Liver (tissue), 9 donors: ENCODE results near the gene ECM2. TPM values are rescaled to one million over a fixed set of nuclear protein-coding genes. Genes with fewer than 3 reads are reported as not detected.

Experiments used
- DNase-seq: peaks from one replicate; pipeline ENCODE4 v3.0.0-alpha.2; 2017; ENCODE audit warnings: low spot score
- H3K27ac ChIP-seq, 2 donors: one replicate each; pipeline ENCODE4 v1.7.0; 2013; ENCODE audit warnings: inconsistent platforms in 2 of 2, low read length in 2 of 2, control low read depth in 1 of 2, low read depth in 1 of 2, mild to moderate bottlenecking in 1 of 2
- H3K27me3 ChIP-seq, 4 donors: one replicate each; pipeline versions ENCODE4 v1.6.1 to v1.7.0; 2013; ENCODE audit warnings: low read length in 3 of 4, inconsistent platforms in 1 of 4, mild to moderate bottlenecking in 1 of 4, moderate library complexity in 1 of 4; ENCODE audit not compliant: control insufficient read depth in 4 of 4, insufficient read depth in 4 of 4
- H3K36me3 ChIP-seq, 4 donors: one replicate each; pipeline versions ENCODE4 v1.6.1 to v1.7.0; 2013; ENCODE audit warnings: low read length in 3 of 4, mild to moderate bottlenecking in 3 of 4, low read depth in 1 of 4, moderate library complexity in 1 of 4; ENCODE audit not compliant: control insufficient read depth in 4 of 4, insufficient read depth in 3 of 4
- H3K4me1 ChIP-seq, 4 donors: one replicate each; pipeline versions ENCODE4 v1.6.1 to v1.7.0; 2013; ENCODE audit warnings: low read length in 3 of 4, mild to moderate bottlenecking in 3 of 4, moderate library complexity in 1 of 4; ENCODE audit not compliant: control insufficient read depth in 4 of 4, insufficient read depth in 4 of 4
- H3K4me3 ChIP-seq, 3 donors: one replicate each; pipeline versions ENCODE4 v1.6.1 to v1.7.0; 2013; ENCODE audit warnings: low read length in 3 of 3, control low read depth in 1 of 3, low read depth in 1 of 3, mild to moderate bottlenecking in 1 of 3
- H3K9ac ChIP-seq, 2 donors: one replicate each; pipeline ENCODE4 v1.7.0; 2013; ENCODE audit warnings: low read length in 2 of 2, mild to moderate bottlenecking in 2 of 2, moderate library complexity in 2 of 2, control low read depth in 1 of 2, low read depth in 1 of 2
- H3K9me3 ChIP-seq, 4 donors: one replicate each; pipeline versions ENCODE4 v1.6.1 to v1.7.0; 2013; ENCODE audit warnings: low read length in 3 of 4; ENCODE audit not compliant: control insufficient read depth in 4 of 4
- ATF3 ChIP-seq: IDR thresholded peaks from 2 replicates; pipeline ENCODE4 v1.6.1; 2016; ENCODE audit warnings: antibody characterized with exemption
- CTCF ChIP-seq: fragments of 150-350 bp; IDR thresholded peaks from 2 replicates; pipeline ENCODE4 v1.5.1; 2017; ENCODE audit warnings: improper control_type of control experiment, low read depth, low read length; ENCODE audit not compliant: missing input control
- EGR1 ChIP-seq, 2 donors: IDR thresholded peaks; 2 replicates each; pipeline ENCODE4 v1.6.1; 2016 to 2018; ENCODE audit warnings: antibody characterized with exemption in 2 of 2, low read depth in 2 of 2
- FOXA1 ChIP-seq: IDR thresholded peaks from 2 replicates; pipeline ENCODE4 v1.6.1; 2016; ENCODE audit warnings: antibody characterized with exemption
- FOXA2 ChIP-seq: IDR thresholded peaks from 2 replicates; pipeline ENCODE4 v1.6.1; 2016; ENCODE audit warnings: antibody characterized with exemption
- GABPA ChIP-seq, 2 donors: IDR thresholded peaks in 1 of 2; conservative IDR thresholded peaks in 1 of 2; 2 replicates each; pipeline ENCODE4 v1.6.1; 2016; ENCODE audit warnings: antibody characterized with exemption in 2 of 2, mild to moderate bottlenecking in 1 of 2, moderate library complexity in 1 of 2
- HNF4A ChIP-seq, 2 donors: conservative IDR thresholded peaks; 2 replicates each; pipeline ENCODE4 v1.6.1; 2016; ENCODE audit warnings: antibody characterized with exemption in 2 of 2, mild to moderate bottlenecking in 2 of 2
- HNF4G ChIP-seq: IDR thresholded peaks from 2 replicates; pipeline ENCODE4 v1.6.1; 2016; ENCODE audit warnings: antibody characterized with exemption
- JUND ChIP-seq, 2 donors: IDR thresholded peaks; 2 replicates each; pipeline ENCODE4 v1.6.1; 2016; ENCODE audit warnings: antibody characterized with exemption in 2 of 2
- MAX ChIP-seq: IDR thresholded peaks from 2 replicates; pipeline ENCODE4 v1.6.1; 2016; ENCODE audit warnings: antibody characterized with exemption
- NR2F2 ChIP-seq: IDR thresholded peaks from 2 replicates; pipeline ENCODE4 v1.6.1; 2016; ENCODE audit warnings: antibody characterized with exemption
- RAD21 ChIP-seq, 2 donors: IDR thresholded peaks; 2 replicates each; pipeline ENCODE4 v1.6.1; 2016; ENCODE audit warnings: antibody characterized with exemption in 2 of 2, mild to moderate bottlenecking in 2 of 2
- REST ChIP-seq: IDR thresholded peaks from 2 replicates; pipeline ENCODE4 v1.6.1; 2016; ENCODE audit warnings: antibody characterized with exemption, mild to moderate bottlenecking
- RXRA ChIP-seq, 2 donors: IDR thresholded peaks; 2 replicates each; pipeline ENCODE4 v1.6.1; 2017 to 2018; ENCODE audit warnings: antibody characterized with exemption in 2 of 2, mild to moderate bottlenecking in 1 of 2
- SP1 ChIP-seq: IDR thresholded peaks from 2 replicates; pipeline ENCODE4 v1.6.1; 2018; ENCODE audit warnings: antibody characterized with exemption, mild to moderate bottlenecking
- TAF1 ChIP-seq: conservative IDR thresholded peaks from 2 replicates; pipeline ENCODE4 v1.6.1; 2016; ENCODE audit warnings: antibody characterized with exemption, mild to moderate bottlenecking
- YY1 ChIP-seq: IDR thresholded peaks from 2 replicates; pipeline ENCODE4 v1.6.1; 2016; ENCODE audit warnings: antibody characterized with exemption, mild to moderate bottlenecking
- ZBTB33 ChIP-seq: IDR thresholded peaks from 2 replicates; pipeline ENCODE4 v1.6.1; 2016; ENCODE audit warnings: antibody characterized with exemption
- WGBS: extraction: QIAGEN DNeasy Blood & Tissue Kit; methylation state at CpG from one replicate; pipeline ENCODE4 v1.1.7; 2013; 5-methylcytosine and 5-hydroxymethylcytosine counted together
- polyA plus RNA-seq, 2 donors: library from polyadenylated mRNA; stranded (reverse) in 1 of 2; unstranded in 1 of 2; fragments of 200-250 nt in 1 of 2; fragments of >200 nt in 1 of 2; fragmentation: Nextera tagmentation in 1 of 2; extraction: Ambion mirVana in 1 of 2; gene quantifications; one replicate each; pipeline versions ENCODE4 v1.2.1 to v1.2.3, GENCODE V29; 2013 to 2015
- total RNA-seq, 2 donors: library from RNA; depleted of rRNA; stranded (reverse); fragments of >200 nt; gene quantifications; one replicate each; pipeline ENCODE4 v1.2.3, GENCODE V29; 2014
- donor health status: healthy.
- donor health status: healthy.
- donor health status: healthy.
- donor health status: healthy.
- donor health status: healthy.

The ECM2 gene
- total and polyA plus RNA-seq, 4 donors = 11.6 to 42.0 (median 15.3) TPM

GRCh38 chr9:92561374-92562330 lies 25.9 kb upstream of the ECM2 start:
- no peak overlapping the region for H3K4me3 ChIP-seq
- H3K27ac ChIP-seq = no peak overlapping the region
- 91% methylated on average over 5 of the region's 5 CpGs for WGBS
- TF ChIP-seq HNF4A (conservative IDR thresholded peaks at IDR 0.05) (no peak), RAD21 (IDR thresholded peaks at IDR 0.05) (no peak), ATF3 (no peak), JUND (IDR thresholded peaks at IDR 0.05) (no peak), GABPA (IDR thresholded peaks at IDR 0.05 in 1 of 2, conservative IDR thresholded peaks at IDR 0.05 in 1 of 2) (no peak), HNF4G (no peak), FOXA1 (no peak), REST (no peak), NR2F2 (no peak), ZBTB33 (no peak), YY1 (no peak), MAX (no peak), TAF1 (no peak), FOXA2 (no peak), EGR1 (IDR thresholded peaks at IDR 0.05; ENCODE audit: low read depth in 2 of 2) (no peak), SP1 (no peak), RXRA (IDR thresholded peaks at IDR 0.05) (no peak), CTCF (no peak)
- DNase-seq = no peak
- H3K9me3 ChIP-seq = no peaks in the 10 kb centered on the region
- H3K4me1 ChIP-seq = no peaks in the 10 kb centered on the region
- no peaks in the 10 kb centered on the region for H3K36me3 ChIP-seq
- no peak overlapping the region for H3K9ac ChIP-seq
- no peaks in the 10 kb centered on the region for H3K27me3 ChIP-seq
